KMS-11 (cell line): Measurements from ENCODE around the gene IQSEC1.

ENCODE experiments used
- H2AFZ ChIP-seq: fragments of 200-600 bp; sonication (generic); 2 replicates; pipeline ENCODE4 v1.6.1; 2016; ENCODE audit warnings: antibody characterized with exemption, mixed run types, low read depth
- H3K27ac ChIP-seq: fragments of 200-600 bp; sonication (generic); 2 replicates; pipeline ENCODE4 v1.6.1; 2016; ENCODE audit warnings: mild to moderate bottlenecking, mixed run types
- H3K27me3 ChIP-seq: fragments of 200-600 bp; sonication (generic); 2 replicates; pipeline ENCODE4 v1.6.1; 2017; ENCODE audit warnings: mild to moderate bottlenecking, low read depth, mixed run types, moderate library complexity; ENCODE audit not compliant: insufficient read depth
- H3K36me3 ChIP-seq: fragments of 200-600 bp; sonication (generic); 2 replicates; pipeline ENCODE4 v1.6.1; 2017; ENCODE audit warnings: mild to moderate bottlenecking, mixed run types; ENCODE audit not compliant: insufficient read depth
- H3K4me1 ChIP-seq: fragments of 200-600 bp; sonication (generic); 2 replicates; pipeline ENCODE4 v1.6.1; 2016; ENCODE audit warnings: mild to moderate bottlenecking, low read depth, mixed run types; ENCODE audit not compliant: poor library complexity, severe bottlenecking
- H3K4me2 ChIP-seq: fragments of 200-600 bp; sonication (generic); 2 replicates; pipeline ENCODE4 v1.7.0; 2016; ENCODE audit warnings: mild to moderate bottlenecking, mixed run types
- H3K4me3 ChIP-seq: fragments of 200-600 bp; sonication (generic); IDR thresholded peaks from 2 replicates; pipeline ENCODE4 v1.6.1; 2017; ENCODE audit warnings: low read depth, low read length, mixed read lengths; ENCODE audit not compliant: insufficient read depth
- H3K79me2 ChIP-seq: fragments of 200-600 bp; sonication (generic); 2 replicates; pipeline ENCODE4 v1.6.1; 2016; ENCODE audit warnings: low read depth, mixed run types; ENCODE audit not compliant: insufficient read depth
- H3K9ac ChIP-seq: fragments of 200-600 bp; sonication (generic); 2 replicates; pipeline ENCODE4 v1.6.1; 2016; ENCODE audit warnings: mild to moderate bottlenecking, mixed run types
- H4K20me1 ChIP-seq: fragments of 200-600 bp; sonication (generic); 2 replicates; pipeline ENCODE4 v1.6.1; 2016; ENCODE audit warnings: mild to moderate bottlenecking, mixed run types; ENCODE audit not compliant: insufficient read depth
- CTCF ChIP-seq: fragments of 200-600 bp; sonication (generic); conservative IDR thresholded peaks from 2 replicates; pipeline ENCODE4 v1.6.1; 2017; ENCODE audit warnings: low read depth, mild to moderate bottlenecking, antibody characterized with exemption, low read length, moderate library complexity, mixed read lengths

Gene IQSEC1

GRCh38 chr3:12935023-12935860, 138.0 kb downstream of the IQSEC1 start:
- H3K4me3 ChIP-seq: no peak overlapping the region
- H3K4me1 ChIP-seq: no peaks in the 10 kb centered on the region
- H3K27ac ChIP-seq: no peak overlapping the region
- no peak overlapping the region for H3K4me2 ChIP-seq
- H3K79me2 ChIP-seq: no peaks in the 10 kb centered on the region
- H3K36me3 ChIP-seq: no peaks in the 10 kb centered on the region
- no peaks in the 10 kb centered on the region for H3K27me3 ChIP-seq
- TF ChIP-seq CTCF: no peak
- no peaks in the 10 kb centered on the region for H4K20me1 ChIP-seq
- H3K9ac ChIP-seq: no peak overlapping the region
- no peak overlapping the region for H2AFZ ChIP-seq

- no peaks in the 10 kb centered on the region for H3K36me3 ChIP-seq
- no peaks in the 10 kb centered on the region for H4K20me1 ChIP-seq
Observed at GRCh38 chr3:12934431-12934830, 138.8 kb downstream of the IQSEC1 start.

GRCh38 chr3:12933901-12934300, 139.3 kb downstream of the IQSEC1 start:
- Histone ChIP-seq H4K20me1 (no peaks in the 10 kb centered on the region), H3K36me3 (no peaks in the 10 kb centered on the region), H3K27ac (no peak overlapping the region), H3K4me3 (no peak overlapping the region), H3K27me3 (no peaks in the 10 kb centered on the region), H3K9ac (no peak overlapping the region), H2AFZ (no peak overlapping the region), H3K4me1 (no peaks in the 10 kb centered on the region), H3K79me2 (no peaks in the 10 kb centered on the region), H3K4me2 (no peak overlapping the region)
- TF ChIP-seq CTCF: no peak

More at GRCh38 chr3:12934431-12934830, 138.8 kb downstream of the IQSEC1 start:
- no peaks in the 10 kb centered on the region for H3K79me2 ChIP-seq
- no peak for TF ChIP-seq CTCF
- no peaks in the 10 kb centered on the region for H3K27me3 ChIP-seq
- H2AFZ ChIP-seq: no peak overlapping the region
- no peaks in the 10 kb centered on the region for H3K4me1 ChIP-seq
- no peak overlapping the region for H3K4me3 ChIP-seq
- H3K4me2 ChIP-seq: no peak overlapping the region
- no peak overlapping the region for H3K9ac ChIP-seq
- H3K27ac ChIP-seq: no peak overlapping the region

- Histone ChIP-seq H3K79me2 (no peaks in the 10 kb centered on the region), H3K4me3 (no peak overlapping the region), H3K27me3 (no peaks in the 10 kb centered on the region), H2AFZ (no peak overlapping the region), H3K36me3 (no peaks in the 10 kb centered on the region), H3K4me2 (no peak overlapping the region), H3K27ac (no peak overlapping the region), H4K20me1 (no peaks in the 10 kb centered on the region), H3K4me1 (no peaks in the 10 kb centered on the region), H3K9ac (no peak overlapping the region)
- TF ChIP-seq CTCF: no peak
Observed at GRCh38 chr3:12932754-12933153, 140.5 kb downstream of the IQSEC1 start.
